Fibroblast of gingiva (primary cell): ENCODE results near the gene KRTAP1-3.
"Not testable (repeated sequence)": the region's sequence is repeated elsewhere in the genome, so short reads cannot be mapped to it uniquely, and the experiment has no call there.

Experiments used
- DNase-seq: peaks from one replicate; pipeline ENCODE4 v3.0.0-alpha.2; 2011; ENCODE audit warnings: low read depth

Gene KRTAP1-3

GRCh38 chr17:41009936-41010335 lies 24.7 kb downstream of the KRTAP1-3 start:
- DNase-seq, result no peak

- no peak for DNase-seq
Observed at GRCh38 chr17:41009301-41009760, 25.3 kb downstream of the KRTAP1-3 start.

- DNase-seq, result no peak
Observed at GRCh38 chr17:41008811-41009210, 25.9 kb downstream of the KRTAP1-3 start, which contains the start of gene KRTAP3-1. Gene KRTAP3-1 (minus strand): TSS chr17:41009128. CDS start chr17:41009074, 54 bp downstream.

GRCh38 chr17:41004397-41004796 lies 30.3 kb downstream of the KRTAP1-3 start:
- no peak for DNase-seq

GRCh38 chr17:41003926-41004325 lies 30.7 kb downstream of the KRTAP1-3 start:
- DNase-seq, result no peak

- DNase-seq, result no peak
Observed at GRCh38 chr17:41002814-41003213, 31.9 kb downstream of the KRTAP1-3 start.

- DNase-seq, result no peak
Observed at GRCh38 chr17:41001795-41002194, 32.9 kb downstream of the KRTAP1-3 start.

GRCh38 chr17:40999563-40999962 lies 35.1 kb downstream of the KRTAP1-3 start, which contains the start of gene KRTAP3-2:
Gene KRTAP3-2 (minus strand): TSS chr17:40999906. CDS start chr17:40999853, 53 bp downstream.
- not testable (repeated sequence) for DNase-seq

- DNase-seq, result no peak
Observed at GRCh38 chr17:40997361-40997760, 37.3 kb downstream of the KRTAP1-3 start.

GRCh38 chr17:40996829-40997228 lies 37.8 kb downstream of the KRTAP1-3 start:
- no peak for DNase-seq

GRCh38 chr17:40995116-40995515 lies 39.6 kb downstream of the KRTAP1-3 start:
- DNase-seq, result no peak

- no peak for DNase-seq
Observed at GRCh38 chr17:40993839-40994238, 40.8 kb downstream of the KRTAP1-3 start, which contains the start of gene KRTAP3-3. Gene KRTAP3-3 (minus strand): TSS chr17:40994164. CDS start chr17:40994097, 67 bp downstream.

- DNase-seq, result no peak
Observed at GRCh38 chr17:40993084-40993483, 41.6 kb downstream of the KRTAP1-3 start.

GRCh38 chr17:40992666-40993065 lies 42.0 kb downstream of the KRTAP1-3 start:
- no peak for DNase-seq

- DNase-seq, result no peak
Observed at GRCh38 chr17:40986920-40987319, 47.8 kb downstream of the KRTAP1-3 start.

GRCh38 chr17:40984226-40984625 lies 50.4 kb downstream of the KRTAP1-3 start, which contains the start of gene KRT40:
Gene KRT40 (minus strand): TSS chr17:40984326. CDS start chr17:40984273, 53 bp downstream.
- no peak for DNase-seq
